ENCODE data around the gene KLHL36.
"Not testable (repeated sequence)": the region's sequence is repeated elsewhere in the genome, so short reads cannot be mapped to it uniquely, and the experiment has no call there.

KLHL36 gene

GRCh38 chr16:84673561-84673960 lies 25.2 kb downstream of the KLHL36 start:
- no peak for DNase-seq

GRCh38 chr16:84675423-84675822 lies 27.1 kb downstream of the KLHL36 start:
- no peak for DNase-seq

- no peak for DNase-seq
These were observed 27.6 kb downstream of the KLHL36 start for GRCh38 chr16:84675884-84676283.

GRCh38 chr16:84677017-84677803 lies 28.9 kb downstream of the KLHL36 start:
- no peak for DNase-seq

GRCh38 chr16:84677849-84678248 lies 29.5 kb downstream of the KLHL36 start:
- DNase-seq, result no peak

GRCh38 chr16:84678541-84678940 lies 30.2 kb downstream of the KLHL36 start:
- no peak for DNase-seq

- DNase-seq, result no peak
These were observed 32.0 kb downstream of the KLHL36 start for GRCh38 chr16:84680165-84680842.

- no peak for DNase-seq
These were observed 32.7 kb downstream of the KLHL36 start for GRCh38 chr16:84680843-84681629.

- no peak for DNase-seq
These were observed 35.6 kb downstream of the KLHL36 start for GRCh38 chr16:84683691-84684591.

GRCh38 chr16:84684592-84684965 lies 36.3 kb downstream of the KLHL36 start:
- no peak for DNase-seq

- no peak for DNase-seq
These were observed 36.9 kb downstream of the KLHL36 start for GRCh38 chr16:84685210-84685609.

- no peak for DNase-seq
These were observed 38.5 kb downstream of the KLHL36 start for GRCh38 chr16:84686707-84687298.

GRCh38 chr16:84687715-84688114 lies 39.4 kb downstream of the KLHL36 start:
- no peak for DNase-seq

- DNase-seq, result not testable (repeated sequence)
These were observed 39.9 kb downstream of the KLHL36 start for GRCh38 chr16:84688163-84688562.

GRCh38 chr16:84689111-84689510 lies 40.8 kb downstream of the KLHL36 start:
- DNase-seq, result no peak

- DNase-seq, result no peak
These were observed 41.9 kb downstream of the KLHL36 start for GRCh38 chr16:84690088-84690819.

- DNase-seq, result no peak
These were observed 44.3 kb downstream of the KLHL36 start for GRCh38 chr16:84692451-84693214.

GRCh38 chr16:84693869-84694268 lies 45.6 kb downstream of the KLHL36 start:
- DNase-seq, result not testable (repeated sequence)

- DNase-seq, result no peak
These were observed 46.7 kb downstream of the KLHL36 start for GRCh38 chr16:84694980-84695379.

- no peak for DNase-seq
These were observed 50.9 kb downstream of the KLHL36 start for GRCh38 chr16:84699147-84699711.

All from activated T-cell treated with anti-CD3 and anti-CD28 coated beads, Interleukin-2, amount 50 U/mL, for 48 hours (primary cell).